H9 (cell line): ENCODE measurements around the gene PITPNM3. TPM values are rescaled to one million over a fixed set of nuclear protein-coding genes. Genes with fewer than 3 reads are reported as not detected.

Experiments used
- DNase-seq: peaks from one replicate; pipeline ENCODE4 v3.0.0-alpha.2; 2017
- H2AFZ ChIP-seq: one replicate; pipeline ENCODE4 v1.6.1; 2013; ENCODE audit warnings: mild to moderate bottlenecking, low read length, control low read depth, moderate library complexity
- H2AK5ac ChIP-seq: 2 replicates; pipeline ENCODE4 v1.6.1; 2013; ENCODE audit warnings: low read length, control low read depth, mixed read lengths; ENCODE audit not compliant: insufficient read length
- H2BK120ac ChIP-seq: one replicate; pipeline ENCODE4 v1.6.1; 2013; ENCODE audit warnings: low read depth, mild to moderate bottlenecking, low read length, control low read depth, inconsistent platforms; ENCODE audit not compliant: poor library complexity, severe bottlenecking
- H2BK12ac ChIP-seq: 2 replicates; pipeline ENCODE4 v1.6.1; 2013; ENCODE audit warnings: low read length, control low read depth, mixed read lengths, low read depth; ENCODE audit not compliant: insufficient read length
- H2BK15ac ChIP-seq: 2 replicates; pipeline ENCODE4 v1.6.1; 2013; ENCODE audit warnings: low read depth, low read length, control low read depth
- H2BK20ac ChIP-seq: one replicate; pipeline ENCODE4 v1.6.1; 2013; ENCODE audit warnings: low read depth, mild to moderate bottlenecking, low read length, control low read depth, inconsistent platforms; ENCODE audit not compliant: poor library complexity, severe bottlenecking
- H2BK5ac ChIP-seq: 2 replicates; pipeline ENCODE4 v1.6.1; 2013; ENCODE audit warnings: low read length, control low read depth, mixed read lengths; ENCODE audit not compliant: insufficient read length
- H3K14ac ChIP-seq: 2 replicates; pipeline ENCODE4 v1.6.1; 2013; ENCODE audit warnings: low read length, control low read depth; ENCODE audit not compliant: insufficient read depth
- H3K18ac ChIP-seq: 2 replicates; pipeline ENCODE4 v1.6.1; 2013; ENCODE audit warnings: low read depth, mild to moderate bottlenecking, mixed read lengths, low read length, control low read depth; ENCODE audit not compliant: insufficient read length
- H3K23ac ChIP-seq: 2 replicates; pipeline ENCODE4 v1.6.1; 2013; ENCODE audit warnings: low read length, control low read depth, mixed read lengths, low read depth; ENCODE audit not compliant: insufficient read length
- H3K23me2 ChIP-seq: 2 replicates; pipeline ENCODE4 v1.6.1; 2013; ENCODE audit warnings: low read depth, mild to moderate bottlenecking, mixed read lengths, low read length, control low read depth; ENCODE audit not compliant: insufficient read length, poor library complexity, severe bottlenecking
- H3K27ac ChIP-seq: 2 replicates; pipeline ENCODE4 v1.5.1; 2013; ENCODE audit warnings: low read length, control low read depth, mixed read lengths, low read depth; ENCODE audit not compliant: insufficient read length
- H3K27me3 ChIP-seq: 2 replicates; pipeline ENCODE4 v1.6.1; 2013; ENCODE audit warnings: low read length, control low read depth, inconsistent platforms; ENCODE audit not compliant: insufficient read depth
- H3K4ac ChIP-seq: 2 replicates; pipeline ENCODE4 v1.6.1; 2013; ENCODE audit warnings: low read depth, mild to moderate bottlenecking, control low read depth, inconsistent platforms, low read length, moderate library complexity
- H3K4me1 ChIP-seq: 2 replicates; pipeline ENCODE4 v1.6.1; 2013; ENCODE audit warnings: low read length, control low read depth, inconsistent platforms; ENCODE audit not compliant: insufficient read depth
- H3K4me2 ChIP-seq: 2 replicates; pipeline ENCODE4 v1.6.1; 2013; ENCODE audit warnings: low read length, control low read depth, mixed read lengths; ENCODE audit not compliant: insufficient read length, insufficient read depth
- H3K56ac ChIP-seq: 2 replicates; pipeline ENCODE4 v1.6.1; 2013; ENCODE audit warnings: low read depth, mild to moderate bottlenecking, mixed read lengths, low read length, control low read depth; ENCODE audit not compliant: insufficient read length
- H3K79me1 ChIP-seq: 2 replicates; pipeline ENCODE4 v1.6.1; 2013; ENCODE audit warnings: low read depth, mild to moderate bottlenecking, moderate library complexity, low read length, control low read depth, inconsistent platforms; ENCODE audit not compliant: insufficient read depth, poor library complexity, severe bottlenecking
- H3K79me2 ChIP-seq: 2 replicates; pipeline ENCODE4 v1.6.1; 2013; ENCODE audit warnings: low read length, control low read depth, inconsistent platforms; ENCODE audit not compliant: insufficient read depth
- H3K9ac ChIP-seq: 2 replicates; pipeline ENCODE4 v1.6.1; 2013; ENCODE audit warnings: low read length, control low read depth, mixed read lengths; ENCODE audit not compliant: insufficient read length; ENCODE audit errors: extremely low read depth
- H3K9me3 ChIP-seq: one replicate; pipeline ENCODE4 v1.6.1; 2013; ENCODE audit warnings: low read depth, low read length, inconsistent platforms; ENCODE audit not compliant: control insufficient read depth
- H3T11ph ChIP-seq: one replicate; pipeline ENCODE4 v1.6.1; 2013; ENCODE audit warnings: mild to moderate bottlenecking, low read length, control low read depth, inconsistent platforms
- H4K20me1 ChIP-seq: one replicate; pipeline ENCODE4 v1.6.1; 2013; ENCODE audit not compliant: control insufficient read depth, insufficient read length, insufficient read depth
- H4K5ac ChIP-seq: 2 replicates; pipeline ENCODE4 v1.6.1; 2013; ENCODE audit warnings: low read depth, mild to moderate bottlenecking, mixed read lengths, low read length, control low read depth; ENCODE audit not compliant: insufficient read length
- H4K8ac ChIP-seq: replicated peaks from 2 replicates; pipeline ENCODE4 v1.6.1; 2013; ENCODE audit warnings: low read length, control low read depth, mixed read lengths, low read depth; ENCODE audit not compliant: insufficient read length
- H4K91ac ChIP-seq: 2 replicates; pipeline ENCODE4 v1.6.1; 2013; ENCODE audit warnings: low read depth, mild to moderate bottlenecking, moderate library complexity, mixed read lengths, low read length, control low read depth; ENCODE audit not compliant: insufficient read length
- H3K27ac Mint-ChIP-seq, 3 experiments: 2 replicates in 2 of 3; 3 replicates in 1 of 3; pipeline ENCODE4 v1.8.0; 2020 to 2021; ENCODE audit warnings: mixed read lengths in 3 of 3, mild to moderate bottlenecking in 1 of 3, moderate library complexity in 1 of 3
- H3K27me3 Mint-ChIP-seq: 2 replicates; pipeline ENCODE4 v1.8.0; 2021; ENCODE audit warnings: low read depth, mild to moderate bottlenecking, moderate library complexity, mixed read lengths
- H3K36me3 Mint-ChIP-seq, 3 experiments: 2 replicates in 2 of 3; 3 replicates in 1 of 3; pipeline ENCODE4 v1.8.0; 2020 to 2021; ENCODE audit warnings: low read depth in 3 of 3, mixed read lengths in 3 of 3; ENCODE audit not compliant: insufficient read depth in 1 of 3
- H3K4me1 Mint-ChIP-seq, 2 experiments: 2 replicates each; pipeline ENCODE4 v1.8.0; 2020; ENCODE audit warnings: mixed read lengths in 2 of 2
- H3K4me3 Mint-ChIP-seq, 2 experiments: 2 replicates in 1 of 2; 3 replicates in 1 of 2; pipeline ENCODE4 v1.8.0; 2020 to 2021; ENCODE audit warnings: mild to moderate bottlenecking in 2 of 2, mixed read lengths in 2 of 2, moderate library complexity in 1 of 2
- H3K9me3 Mint-ChIP-seq, 2 experiments: 2 replicates in 1 of 2; 3 replicates in 1 of 2; pipeline ENCODE4 v1.8.0; 2020; ENCODE audit warnings: mild to moderate bottlenecking in 2 of 2, mixed read lengths in 2 of 2, moderate library complexity in 1 of 2
- WGBS: extraction: QIAGEN DNeasy Blood & Tissue Kit; methylation state at CpG from one replicate; pipeline ENCODE4 v1.1.7; 2013; ENCODE audit warnings: missing lambda C conversion rate, low lambda C conversion rate, mixed read lengths; ENCODE audit not compliant: insufficient read length; ENCODE audit errors: extremely low coverage; 5-methylcytosine and 5-hydroxymethylcytosine counted together
- total RNA-seq: library from RNA; stranded (reverse); gene quantifications from 2 replicates; pipeline ENCODE4 v1.2.1, GENCODE V29; 2021
- TF ChIP-seq, protein P1 (sequence below): fragments of 200-600 bp; sonication (generic); conservative IDR thresholded peaks from 3 replicates; pipeline ENCODE4 v1.8.0; 2021; ENCODE audit warnings: antibody characterized with exemption, mild to moderate bottlenecking

The PITPNM3 gene
- total RNA-seq, 1 experiment from 2014 or later, result 3.4 TPM

DNA sequence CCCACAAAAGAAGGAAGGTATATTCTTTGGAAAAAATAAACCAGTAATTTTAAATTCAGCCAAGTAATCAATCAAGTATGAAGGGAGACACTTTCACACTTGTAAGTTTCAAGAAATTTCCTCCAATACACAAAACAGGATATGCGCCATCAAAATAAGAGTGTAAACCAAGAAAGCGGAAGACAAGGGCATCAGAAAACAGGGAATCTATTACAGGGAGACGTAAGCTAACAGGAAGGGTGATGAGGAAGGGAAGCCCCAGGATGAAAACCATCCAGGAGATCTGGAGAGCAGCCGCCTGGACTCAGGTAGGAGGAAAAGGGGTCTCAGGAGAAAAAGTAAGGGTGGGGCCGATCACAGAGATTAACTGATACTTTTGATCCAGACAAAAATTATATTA lies 31.8 kb upstream of the PITPNM3 start:
- Histone ChIP-seq H2AFZ (no peak overlapping the region), H2AK5ac (no peak overlapping the region), H3K79me2 (no peaks in the 10 kb centered on the region), H2BK15ac (no peak overlapping the region), H3K4ac (no peak overlapping the region), H4K8ac (no peak overlapping the region), H2BK20ac (no peak overlapping the region), H4K20me1 (no peaks in the 10 kb centered on the region), H3K56ac (no peak overlapping the region), H2BK120ac (no peak overlapping the region), H2BK5ac (no peak overlapping the region), H3T11ph (no peak overlapping the region), H3K27me3 (no peaks in the 10 kb centered on the region), H2BK12ac (no peak overlapping the region), H3K4me1 (no peaks in the 10 kb centered on the region), H3K23me2 (no peaks in the 10 kb centered on the region), H3K18ac (no peak overlapping the region), H4K91ac (no peak overlapping the region), H4K5ac (no peak overlapping the region), H3K9me3 (no peaks in the 10 kb centered on the region), H3K23ac (no peak overlapping the region), H3K4me2 (no peak overlapping the region), H3K14ac (no peak overlapping the region), H3K79me1 (no peaks in the 10 kb centered on the region), H3K9ac (no peak overlapping the region), H3K27ac (no peak overlapping the region)
- H3K4me1 Mint-ChIP-seq, result peaks cover 5 to 9% of the 10 kb centered on the region in 2 experiments
- TF ChIP-seq, protein P1, sequence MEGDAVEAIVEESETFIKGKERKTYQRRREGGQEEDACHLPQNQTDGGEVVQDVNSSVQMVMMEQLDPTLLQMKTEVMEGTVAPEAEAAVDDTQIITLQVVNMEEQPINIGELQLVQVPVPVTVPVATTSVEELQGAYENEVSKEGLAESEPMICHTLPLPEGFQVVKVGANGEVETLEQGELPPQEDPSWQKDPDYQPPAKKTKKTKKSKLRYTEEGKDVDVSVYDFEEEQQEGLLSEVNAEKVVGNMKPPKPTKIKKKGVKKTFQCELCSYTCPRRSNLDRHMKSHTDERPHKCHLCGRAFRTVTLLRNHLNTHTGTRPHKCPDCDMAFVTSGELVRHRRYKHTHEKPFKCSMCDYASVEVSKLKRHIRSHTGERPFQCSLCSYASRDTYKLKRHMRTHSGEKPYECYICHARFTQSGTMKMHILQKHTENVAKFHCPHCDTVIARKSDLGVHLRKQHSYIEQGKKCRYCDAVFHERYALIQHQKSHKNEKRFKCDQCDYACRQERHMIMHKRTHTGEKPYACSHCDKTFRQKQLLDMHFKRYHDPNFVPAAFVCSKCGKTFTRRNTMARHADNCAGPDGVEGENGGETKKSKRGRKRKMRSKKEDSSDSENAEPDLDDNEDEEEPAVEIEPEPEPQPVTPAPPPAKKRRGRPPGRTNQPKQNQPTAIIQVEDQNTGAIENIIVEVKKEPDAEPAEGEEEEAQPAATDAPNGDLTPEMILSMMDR, result no peak
- H3K4me3 Mint-ChIP-seq, result no peak overlapping the region
- no peak for DNase-seq
- no CpG with 5 or more reads among the region's 5 CpGs for WGBS
- H3K36me3 Mint-ChIP-seq, result peaks cover 53 to 80% (median 78%) of the 10 kb centered on the region in 3 experiments
- no peaks in the 10 kb centered on the region for H3K27me3 Mint-ChIP-seq
- H3K9me3 Mint-ChIP-seq, result peaks cover 4 to 6% of the 10 kb centered on the region in 2 experiments; a peak in 4 of 5 replicates
- H3K27ac Mint-ChIP-seq, result peak overlapping the region in 1 of 3 experiments; percentile 83; a peak in 1 of 7 replicates
